RCC 7860 (cell line): Measurements from ENCODE around the gene SLPI.

Experiments
- DNase-seq: peaks from one replicate; pipeline ENCODE4 v3.0.0-alpha.2; 2015; ENCODE audit warnings: low spot score
- FAIRE-seq: peaks from 2 replicates; lab custom pipeline; 2012; peaks lifted over from hg19 to GRCh38; lab: Jason Lieb, UNC

SLPI gene

GRCh38 chr20:45254383-45255262 is at the start of gene SLPI:
SLPI (minus strand) TSS chr20:45254564; CDS start chr20:45254543, 21 bp downstream.
- DNase-seq (no peak), FAIRE-seq (no peak)

- FAIRE-seq, result no peak
- no peak for DNase-seq
Observed at GRCh38 chr20:45303586-45304463, 49.5 kb upstream of the SLPI start.

- DNase-seq, result no peak
- FAIRE-seq, result no peak
Observed at GRCh38 chr20:45301824-45302271, 47.5 kb upstream of the SLPI start.

GRCh38 chr20:45300961-45301360 is 46.6 kb upstream of the SLPI start:
- FAIRE-seq (no peak), DNase-seq (peak; percentile 23)

GRCh38 chr20:45299786-45300185 is 45.4 kb upstream of the SLPI start:
- FAIRE-seq, result no peak
- no peak for DNase-seq

- DNase-seq (no peak), FAIRE-seq (no peak)
Observed at GRCh38 chr20:45297786-45298497, 43.6 kb upstream of the SLPI start.

GRCh38 chr20:45294659-45295058 is 40.3 kb upstream of the SLPI start:
- DNase-seq, result no peak
- no peak for FAIRE-seq

- no peak for DNase-seq
- no peak for FAIRE-seq
Observed at GRCh38 chr20:45294003-45294368, 39.6 kb upstream of the SLPI start.

GRCh38 chr20:45293041-45294002 is 39.0 kb upstream of the SLPI start:
- DNase-seq, result peak; percentile 29
- no peak for FAIRE-seq

- FAIRE-seq, result no peak
- no peak for DNase-seq
Observed at GRCh38 chr20:45292343-45292742, 38.0 kb upstream of the SLPI start.

GRCh38 chr20:45291526-45291925 is 37.2 kb upstream of the SLPI start:
- FAIRE-seq (no peak), DNase-seq (no peak)

- FAIRE-seq, result no peak
- DNase-seq, result peak; percentile 60
Observed at GRCh38 chr20:45290677-45291355, 36.5 kb upstream of the SLPI start.

GRCh38 chr20:45289942-45290676 is 35.7 kb upstream of the SLPI start:
- DNase-seq, result no peak
- FAIRE-seq, result no peak

- no peak for FAIRE-seq
- DNase-seq, result no peak
Observed at GRCh38 chr20:45288860-45289259, 34.5 kb upstream of the SLPI start.

GRCh38 chr20:45288376-45288775 is 34.0 kb upstream of the SLPI start:
- no peak for DNase-seq
- FAIRE-seq, result no peak

GRCh38 chr20:45283551-45284057 is 29.2 kb upstream of the SLPI start:
- no peak for FAIRE-seq

GRCh38 chr20:45282700-45283550 is 28.6 kb upstream of the SLPI start:
- FAIRE-seq (no peak), DNase-seq (no peak)

More at GRCh38 chr20:45283551-45284057, 29.2 kb upstream of the SLPI start:
- DNase-seq, result no peak
